A673 (cell line): ENCODE results near the gene CARS2.

Experiments used
- EZH2 ChIP-seq: fragments of 200-600 bp; sonication (generic); IDR thresholded peaks from 2 replicates; pipeline ENCODE4 v1.6.1; 2017; ENCODE audit warnings: borderline replicate concordance, low read depth, mild to moderate bottlenecking, mixed read lengths, antibody characterized with exemption, low read length; ENCODE audit not compliant: poor library complexity, severe bottlenecking
- TF ChIP-seq, protein P1 (sequence below): fragments of 300-800, 200-600 bp; sonication (generic); conservative IDR thresholded peaks from 2 replicates; pipeline ENCODE4 v1.5.1; 2017; ENCODE audit warnings: low read depth, mild to moderate bottlenecking, antibody characterized with exemption, low read length, moderate library complexity, mixed read lengths

DNA sequence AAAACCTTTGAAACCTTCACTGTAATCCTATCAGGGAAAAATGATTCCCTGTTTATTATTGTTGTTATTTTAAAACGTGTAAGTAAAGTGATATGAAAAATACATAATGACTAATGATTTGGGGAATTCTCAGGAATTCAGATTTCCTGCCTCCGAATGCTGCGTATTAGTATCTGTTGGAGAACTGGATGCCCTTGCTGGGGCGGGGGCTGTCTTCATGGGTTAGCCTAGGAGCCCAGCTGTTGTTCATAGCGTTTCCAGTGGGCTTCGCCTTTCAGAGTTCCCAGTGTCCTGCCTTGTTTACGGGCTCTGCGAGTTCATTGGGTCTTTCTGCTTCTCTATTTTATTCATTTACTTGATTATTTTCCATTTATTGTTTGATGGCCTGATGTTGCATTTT lies 72.1 kb downstream of the CARS2 start:
- TF ChIP-seq, protein P1, sequence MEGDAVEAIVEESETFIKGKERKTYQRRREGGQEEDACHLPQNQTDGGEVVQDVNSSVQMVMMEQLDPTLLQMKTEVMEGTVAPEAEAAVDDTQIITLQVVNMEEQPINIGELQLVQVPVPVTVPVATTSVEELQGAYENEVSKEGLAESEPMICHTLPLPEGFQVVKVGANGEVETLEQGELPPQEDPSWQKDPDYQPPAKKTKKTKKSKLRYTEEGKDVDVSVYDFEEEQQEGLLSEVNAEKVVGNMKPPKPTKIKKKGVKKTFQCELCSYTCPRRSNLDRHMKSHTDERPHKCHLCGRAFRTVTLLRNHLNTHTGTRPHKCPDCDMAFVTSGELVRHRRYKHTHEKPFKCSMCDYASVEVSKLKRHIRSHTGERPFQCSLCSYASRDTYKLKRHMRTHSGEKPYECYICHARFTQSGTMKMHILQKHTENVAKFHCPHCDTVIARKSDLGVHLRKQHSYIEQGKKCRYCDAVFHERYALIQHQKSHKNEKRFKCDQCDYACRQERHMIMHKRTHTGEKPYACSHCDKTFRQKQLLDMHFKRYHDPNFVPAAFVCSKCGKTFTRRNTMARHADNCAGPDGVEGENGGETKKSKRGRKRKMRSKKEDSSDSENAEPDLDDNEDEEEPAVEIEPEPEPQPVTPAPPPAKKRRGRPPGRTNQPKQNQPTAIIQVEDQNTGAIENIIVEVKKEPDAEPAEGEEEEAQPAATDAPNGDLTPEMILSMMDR = no peak
- no peak for TF ChIP-seq EZH2
